Measurements from ENCODE around the gene PCSK7.
A peak's percentile ranks its signal among the peaks of the same experiment; 100 is the strongest.

The PCSK7 gene

GRCh38 chr11:117223741-117224689 lies 7.9 kb downstream of the PCSK7 start:
- H3K9me3 ChIP-seq (ENCODE audit: control insufficient read depth in 2 of 2, low read length in 2 of 2): no peaks in the 10 kb centered on the region
- no peaks in the 10 kb centered on the region for H3K27me3 ChIP-seq (ENCODE audit: control insufficient read depth in 2 of 2, insufficient read depth in 2 of 2, low read length in 2 of 2)
- H3K27ac ChIP-seq (ENCODE audit: low read depth in 2 of 2, low read length in 2 of 2): peak overlapping the region; percentile 68 to 89
- H3K4me1 ChIP-seq (ENCODE audit: control insufficient read depth in 2 of 2, insufficient read depth in 2 of 2, low read length in 2 of 2): peaks cover 51 to 64% of the 10 kb centered on the region in 2 donors
- H3K9ac ChIP-seq (ENCODE audit: low read depth in 1 of 2, low read length in 2 of 2): no peak overlapping the region
- H3K36me3 ChIP-seq (ENCODE audit: control insufficient read depth in 2 of 2, insufficient read depth in 2 of 2, low read length in 2 of 2): peaks cover 53 to 75% of the 10 kb centered on the region in 2 donors
- H3K4me3 ChIP-seq (ENCODE audit: low read length in 2 of 2): peak overlapping the region in 1 of 2 donors; percentile 14

GRCh38 chr11:117222991-117223740 lies 8.7 kb downstream of the PCSK7 start:
- Histone ChIP-seq H3K27me3 (ENCODE audit: control insufficient read depth in 2 of 2, insufficient read depth in 2 of 2, low read length in 2 of 2) (no peaks in the 10 kb centered on the region), H3K27ac (ENCODE audit: low read depth in 2 of 2, low read length in 2 of 2) (peak overlapping the region; percentile 68 to 89), H3K9me3 (ENCODE audit: control insufficient read depth in 2 of 2, low read length in 2 of 2) (no peaks in the 10 kb centered on the region), H3K36me3 (ENCODE audit: control insufficient read depth in 2 of 2, insufficient read depth in 2 of 2, low read length in 2 of 2) (peaks cover 55 to 75% of the 10 kb centered on the region in 2 donors), H3K4me3 (ENCODE audit: low read length in 2 of 2) (no peak overlapping the region), H3K9ac (ENCODE audit: low read depth in 1 of 2, low read length in 2 of 2) (peak overlapping the region in 1 of 2 donors; percentile 9), H3K4me1 (ENCODE audit: control insufficient read depth in 2 of 2, insufficient read depth in 2 of 2, low read length in 2 of 2) (peaks cover 51 to 66% of the 10 kb centered on the region in 2 donors)

DNA sequence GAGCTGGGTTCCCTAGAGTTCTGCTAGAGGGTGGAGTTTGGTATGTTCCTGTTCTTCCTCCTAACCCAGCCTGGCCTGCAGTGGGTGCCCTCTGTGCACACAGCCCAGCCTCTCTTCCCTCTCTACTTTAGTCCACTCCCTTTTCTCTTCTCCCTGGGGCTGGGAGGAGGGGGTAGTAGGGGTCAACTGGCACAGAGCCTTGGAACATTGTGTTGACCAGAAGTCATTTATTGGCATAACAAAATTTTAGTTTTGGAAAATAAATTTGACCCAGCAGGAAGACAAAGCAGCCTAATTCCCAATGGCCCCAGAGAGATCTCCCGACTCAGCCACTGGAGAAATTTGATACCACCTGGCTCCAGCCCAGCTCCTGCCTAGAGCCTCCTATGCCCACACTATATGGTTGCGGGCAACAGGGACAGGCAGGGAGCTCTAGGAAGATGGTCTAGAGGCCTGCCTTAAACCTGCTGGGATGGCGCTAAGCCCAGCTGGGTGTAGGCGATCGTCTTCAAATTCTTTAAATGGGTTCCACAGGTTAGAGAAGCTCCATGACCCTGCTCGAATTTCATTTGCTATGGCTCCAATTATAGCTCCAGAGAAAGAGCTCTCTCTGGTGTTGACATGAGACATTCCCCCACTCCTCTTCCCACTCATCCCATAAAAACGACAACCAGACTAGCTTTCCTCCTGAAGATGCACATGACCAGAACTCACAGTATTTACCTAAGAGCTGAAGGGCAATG lies 9.9 kb downstream of the PCSK7 start:
- no peak overlapping the region for H3K9ac ChIP-seq (ENCODE audit: low read depth in 1 of 2, low read length in 2 of 2)
- peak overlapping the region; percentile 67 to 89 for H3K27ac ChIP-seq (ENCODE audit: low read depth in 2 of 2, low read length in 2 of 2)
- H3K36me3 ChIP-seq (ENCODE audit: control insufficient read depth in 2 of 2, insufficient read depth in 2 of 2, low read length in 2 of 2): peaks cover 56 to 77% of the 10 kb centered on the region in 2 donors
- peak overlapping the region in 1 of 2 donors; percentile 31 for H3K4me3 ChIP-seq (ENCODE audit: low read length in 2 of 2)
- H3K27me3 ChIP-seq (ENCODE audit: control insufficient read depth in 2 of 2, insufficient read depth in 2 of 2, low read length in 2 of 2): no peaks in the 10 kb centered on the region
- peaks cover 51 to 66% of the 10 kb centered on the region in 2 donors for H3K4me1 ChIP-seq (ENCODE audit: control insufficient read depth in 2 of 2, insufficient read depth in 2 of 2, low read length in 2 of 2)
- H3K9me3 ChIP-seq (ENCODE audit: control insufficient read depth in 2 of 2, low read length in 2 of 2): no peaks in the 10 kb centered on the region

GRCh38 chr11:117220999-117221774 lies 10.7 kb downstream of the PCSK7 start:
- H3K9me3 ChIP-seq (ENCODE audit: control insufficient read depth in 2 of 2, low read length in 2 of 2): no peaks in the 10 kb centered on the region
- H3K4me3 ChIP-seq (ENCODE audit: low read length in 2 of 2): peak overlapping the region in 1 of 2 donors; percentile 31
- peak overlapping the region; percentile 38 to 39 for H3K9ac ChIP-seq (ENCODE audit: low read depth in 1 of 2, low read length in 2 of 2)
- peaks cover 51 to 65% of the 10 kb centered on the region in 2 donors for H3K4me1 ChIP-seq (ENCODE audit: control insufficient read depth in 2 of 2, insufficient read depth in 2 of 2, low read length in 2 of 2)
- no peaks in the 10 kb centered on the region for H3K27me3 ChIP-seq (ENCODE audit: control insufficient read depth in 2 of 2, insufficient read depth in 2 of 2, low read length in 2 of 2)
- H3K27ac ChIP-seq (ENCODE audit: low read depth in 2 of 2, low read length in 2 of 2): peak overlapping the region; percentile 67 to 89
- peaks cover 52 to 76% of the 10 kb centered on the region in 2 donors for H3K36me3 ChIP-seq (ENCODE audit: control insufficient read depth in 2 of 2, insufficient read depth in 2 of 2, low read length in 2 of 2)

GRCh38 chr11:117220568-117220967 lies 11.3 kb downstream of the PCSK7 start:
- H3K27ac ChIP-seq (ENCODE audit: low read depth in 2 of 2, low read length in 2 of 2): peak overlapping the region; percentile 67 to 89
- peak overlapping the region; percentile 38 to 39 for H3K9ac ChIP-seq (ENCODE audit: low read depth in 1 of 2, low read length in 2 of 2)
- peaks cover 57 to 77% of the 10 kb centered on the region in 2 donors for H3K36me3 ChIP-seq (ENCODE audit: control insufficient read depth in 2 of 2, insufficient read depth in 2 of 2, low read length in 2 of 2)
- H3K4me1 ChIP-seq (ENCODE audit: control insufficient read depth in 2 of 2, insufficient read depth in 2 of 2, low read length in 2 of 2): peaks cover 47 to 59% of the 10 kb centered on the region in 2 donors
- H3K9me3 ChIP-seq (ENCODE audit: control insufficient read depth in 2 of 2, low read length in 2 of 2): no peaks in the 10 kb centered on the region
- H3K27me3 ChIP-seq (ENCODE audit: control insufficient read depth in 2 of 2, insufficient read depth in 2 of 2, low read length in 2 of 2): no peaks in the 10 kb centered on the region
- peak overlapping the region in 1 of 2 donors; percentile 31 for H3K4me3 ChIP-seq (ENCODE audit: low read length in 2 of 2)

DNA sequence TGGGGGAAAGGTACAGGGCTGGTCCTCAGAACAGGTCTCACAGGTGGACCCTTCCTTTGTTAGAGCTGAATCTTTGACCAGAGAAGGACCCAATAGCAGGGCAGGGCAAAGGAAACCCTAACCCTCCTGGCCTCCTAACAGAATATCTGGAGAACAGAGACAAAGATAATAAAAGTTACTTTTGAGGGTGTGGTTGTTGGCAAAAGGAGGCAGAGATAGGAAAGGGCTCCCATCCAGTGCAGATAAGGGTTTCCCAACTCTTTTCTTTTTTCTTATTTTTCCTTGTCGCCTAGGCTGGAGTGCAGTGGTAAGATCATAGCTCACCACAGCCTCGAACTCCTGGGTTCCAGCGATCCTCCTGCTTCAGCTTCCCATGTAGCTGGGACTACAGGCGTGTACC lies 11.9 kb downstream of the PCSK7 start:
- no peak overlapping the region for H3K9ac ChIP-seq (ENCODE audit: low read depth in 1 of 2, low read length in 2 of 2)
- no peaks in the 10 kb centered on the region for H3K27me3 ChIP-seq (ENCODE audit: control insufficient read depth in 2 of 2, insufficient read depth in 2 of 2, low read length in 2 of 2)
- H3K27ac ChIP-seq (ENCODE audit: low read depth in 2 of 2, low read length in 2 of 2): peak overlapping the region; percentile 67 to 89
- no peaks in the 10 kb centered on the region for H3K9me3 ChIP-seq (ENCODE audit: control insufficient read depth in 2 of 2, low read length in 2 of 2)
- peaks cover 55 to 73% of the 10 kb centered on the region in 2 donors for H3K36me3 ChIP-seq (ENCODE audit: control insufficient read depth in 2 of 2, insufficient read depth in 2 of 2, low read length in 2 of 2)
- H3K4me3 ChIP-seq (ENCODE audit: low read length in 2 of 2): no peak overlapping the region
- H3K4me1 ChIP-seq (ENCODE audit: control insufficient read depth in 2 of 2, insufficient read depth in 2 of 2, low read length in 2 of 2): peaks cover 42 to 54% of the 10 kb centered on the region in 2 donors

GRCh38 chr11:117219455-117219854 lies 12.4 kb downstream of the PCSK7 start:
- no peaks in the 10 kb centered on the region for H3K9me3 ChIP-seq (ENCODE audit: control insufficient read depth in 2 of 2, low read length in 2 of 2)
- no peaks in the 10 kb centered on the region for H3K27me3 ChIP-seq (ENCODE audit: control insufficient read depth in 2 of 2, insufficient read depth in 2 of 2, low read length in 2 of 2)
- peaks cover 38 to 49% of the 10 kb centered on the region in 2 donors for H3K4me1 ChIP-seq (ENCODE audit: control insufficient read depth in 2 of 2, insufficient read depth in 2 of 2, low read length in 2 of 2)
- H3K4me3 ChIP-seq (ENCODE audit: low read length in 2 of 2): no peak overlapping the region
- peak overlapping the region; percentile 67 to 89 for H3K27ac ChIP-seq (ENCODE audit: low read depth in 2 of 2, low read length in 2 of 2)
- peaks cover 58 to 77% of the 10 kb centered on the region in 2 donors for H3K36me3 ChIP-seq (ENCODE audit: control insufficient read depth in 2 of 2, insufficient read depth in 2 of 2, low read length in 2 of 2)
- H3K9ac ChIP-seq (ENCODE audit: low read depth in 1 of 2, low read length in 2 of 2): no peak overlapping the region

DNA sequence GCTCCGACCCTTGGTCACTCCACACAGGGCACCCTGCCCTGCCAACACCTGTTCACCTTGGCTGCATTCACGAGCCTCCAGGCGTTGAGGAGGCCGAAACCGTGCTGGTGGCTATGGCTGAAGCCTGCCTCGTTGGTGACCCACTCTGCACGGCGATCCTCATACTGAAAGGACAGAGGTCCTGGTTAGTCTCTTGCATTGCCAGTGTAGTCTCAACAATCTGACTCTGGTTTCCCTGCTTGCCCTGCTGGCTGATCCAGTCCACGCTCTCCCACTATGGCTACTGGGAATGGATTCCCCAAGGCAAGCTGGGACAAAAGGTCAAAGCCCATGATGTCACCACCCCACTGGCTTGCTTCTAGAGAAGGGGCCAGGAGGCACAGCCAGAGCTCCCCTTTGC lies 12.9 kb downstream of the PCSK7 start:
- Histone ChIP-seq H3K4me3 (ENCODE audit: low read length in 2 of 2) (no peak overlapping the region), H3K4me1 (ENCODE audit: control insufficient read depth in 2 of 2, insufficient read depth in 2 of 2, low read length in 2 of 2) (peaks cover 34 to 44% of the 10 kb centered on the region in 2 donors), H3K27ac (ENCODE audit: low read depth in 2 of 2, low read length in 2 of 2) (peak overlapping the region; percentile 67 to 89), H3K9me3 (ENCODE audit: control insufficient read depth in 2 of 2, low read length in 2 of 2) (no peaks in the 10 kb centered on the region), H3K27me3 (ENCODE audit: control insufficient read depth in 2 of 2, insufficient read depth in 2 of 2, low read length in 2 of 2) (no peaks in the 10 kb centered on the region), H3K9ac (ENCODE audit: low read depth in 1 of 2, low read length in 2 of 2) (no peak overlapping the region), H3K36me3 (ENCODE audit: control insufficient read depth in 2 of 2, insufficient read depth in 2 of 2, low read length in 2 of 2) (peaks cover 60 to 80% of the 10 kb centered on the region in 2 donors)

Measured in mucosa of rectum (tissue), 2 donors.